Measurements from ENCODE around the gene AFF3.

GRCh38 chr2:100166701-100167100 is 24.3 kb upstream of the AFF3 start:
- TF ChIP-seq RAD21 (IDR thresholded peaks at IDR 0.05; ENCODE audit: insufficient read depth, low read depth, low read length) = no peak
- no peak for TF ChIP-seq CTCF (IDR thresholded peaks at IDR 0.05 in 2 of 3, conservative IDR thresholded peaks at IDR 0.05 in 1 of 3; ENCODE audit: control insufficient read depth in 2 of 3, extremely low read depth in 1 of 3, insufficient read depth in 1 of 3, low read depth in 3 of 3, low read length in 3 of 3)
- no peak for TF ChIP-seq CREB1 (IDR thresholded peaks at IDR 0.05; ENCODE audit: low read depth)

Data from GM12878 (cell line).